K562 (cell line): ENCODE measurements around the gene CCDC159.

Experiments used
- BRCA1 ChIP-seq, 2 experiments: fragments of 450-650 bp in 1 of 2; sonication (generic) in 1 of 2; formaldehyde crosslinking in 1 of 2; IDR thresholded peaks; 2 replicates each; pipeline versions ENCODE4 v1.5.0 to v1.6.1; 2017 to 2020; ENCODE audit warnings: mild to moderate bottlenecking in 1 of 2, missing genetic modification reagents in 1 of 2
- CTBP1 ChIP-seq: fragments of 450-650 bp; IDR thresholded peaks from 2 replicates; pipeline ENCODE4 v1.6.1; 2016; ENCODE audit warnings: borderline replicate concordance
- GABPA ChIP-seq: fragments of 200-800 bp; sonication (Bioruptor generic); conservative IDR thresholded peaks from 2 replicates; pipeline ENCODE4 v1.6.1; 2016; ENCODE audit warnings: low read depth, missing genetic modification characterization, missing compliant biosample characterization
- POLR2G ChIP-seq: fragments of 200-400 bp; formaldehyde crosslinking; IDR thresholded peaks from 2 replicates; pipeline ENCODE4 v1.6.1; 2017; ENCODE audit warnings: low read depth, mild to moderate bottlenecking, antibody characterized with exemption, low read length, moderate library complexity
- TF ChIP-seq, protein P1 (sequence below), 2 experiments: fragments of 450-650 bp in 1 of 2; sonication (generic) in 1 of 2; formaldehyde crosslinking in 1 of 2; IDR thresholded peaks; 2 replicates each; pipeline versions ENCODE4 v1.7.1 to v1.9.0; 2016 to 2022; ENCODE audit warnings: inconsistent platforms in 1 of 2, mild to moderate bottlenecking in 1 of 2, missing genetic modification reagents in 1 of 2
- TF ChIP-seq, protein P2 (sequence below), 3 experiments: IDR thresholded peaks in 2 of 3; conservative IDR thresholded peaks in 1 of 3; 2 replicates each; pipeline ENCODE4 v1.5.1; 2011 to 2012; ENCODE audit warnings: low read length in 3 of 3, mild to moderate bottlenecking in 3 of 3, control low read depth in 2 of 3, improper control_type of control experiment in 1 of 3, inconsistent platforms in 1 of 3, low read depth in 1 of 3, mixed read lengths in 1 of 3, moderate library complexity in 1 of 3; ENCODE audit not compliant: insufficient read depth in 2 of 3

DNA sequence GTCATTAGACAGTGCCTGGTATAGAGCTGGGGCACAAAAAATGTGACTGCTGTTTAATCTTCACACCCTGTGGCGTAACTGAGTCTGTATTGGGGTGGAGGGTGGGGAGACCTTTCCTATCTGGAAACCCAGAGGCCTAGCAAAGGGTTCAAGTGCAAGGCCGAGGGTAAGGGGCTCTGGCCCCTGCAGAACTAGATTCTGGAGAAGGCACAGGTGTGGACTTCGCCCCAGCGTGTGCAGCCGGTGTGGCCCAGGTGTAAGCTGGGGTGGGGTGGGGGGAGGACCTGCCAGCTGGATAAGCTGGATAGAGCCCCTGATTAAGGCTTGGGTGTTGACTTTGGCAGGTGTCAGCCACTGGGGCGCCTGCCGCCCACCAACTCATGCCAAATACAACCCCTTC, 8.2 kb upstream of the CCDC159 start:
- TF ChIP-seq, protein P1, sequence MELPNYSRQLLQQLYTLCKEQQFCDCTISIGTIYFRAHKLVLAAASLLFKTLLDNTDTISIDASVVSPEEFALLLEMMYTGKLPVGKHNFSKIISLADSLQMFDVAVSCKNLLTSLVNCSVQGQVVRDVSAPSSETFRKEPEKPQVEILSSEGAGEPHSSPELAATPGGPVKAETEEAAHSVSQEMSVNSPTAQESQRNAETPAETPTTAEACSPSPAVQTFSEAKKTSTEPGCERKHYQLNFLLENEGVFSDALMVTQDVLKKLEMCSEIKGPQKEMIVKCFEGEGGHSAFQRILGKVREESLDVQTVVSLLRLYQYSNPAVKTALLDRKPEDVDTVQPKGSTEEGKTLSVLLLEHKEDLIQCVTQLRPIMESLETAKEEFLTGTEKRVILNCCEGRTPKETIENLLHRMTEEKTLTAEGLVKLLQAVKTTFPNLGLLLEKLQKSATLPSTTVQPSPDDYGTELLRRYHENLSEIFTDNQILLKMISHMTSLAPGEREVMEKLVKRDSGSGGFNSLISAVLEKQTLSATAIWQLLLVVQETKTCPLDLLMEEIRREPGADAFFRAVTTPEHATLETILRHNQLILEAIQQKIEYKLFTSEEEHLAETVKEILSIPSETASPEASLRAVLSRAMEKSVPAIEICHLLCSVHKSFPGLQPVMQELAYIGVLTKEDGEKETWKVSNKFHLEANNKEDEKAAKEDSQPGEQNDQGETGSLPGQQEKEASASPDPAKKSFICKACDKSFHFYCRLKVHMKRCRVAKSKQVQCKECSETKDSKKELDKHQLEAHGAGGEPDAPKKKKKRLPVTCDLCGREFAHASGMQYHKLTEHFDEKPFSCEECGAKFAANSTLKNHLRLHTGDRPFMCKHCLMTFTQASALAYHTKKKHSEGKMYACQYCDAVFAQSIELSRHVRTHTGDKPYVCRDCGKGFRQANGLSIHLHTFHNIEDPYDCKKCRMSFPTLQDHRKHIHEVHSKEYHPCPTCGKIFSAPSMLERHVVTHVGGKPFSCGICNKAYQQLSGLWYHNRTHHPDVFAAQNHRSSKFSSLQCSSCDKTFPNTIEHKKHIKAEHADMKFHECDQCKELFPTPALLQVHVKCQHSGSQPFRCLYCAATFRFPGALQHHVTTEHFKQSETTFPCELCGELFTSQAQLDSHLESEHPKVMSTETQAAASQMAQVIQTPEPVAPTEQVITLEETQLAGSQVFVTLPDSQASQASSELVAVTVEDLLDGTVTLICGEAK (IDR thresholded peaks at IDR 0.05): no peak
- TF ChIP-seq, protein P1 (CRISPR knock-in tag; IDR thresholded peaks at IDR 0.05): no peak
- TF ChIP-seq POLR2G: no peak
- TF ChIP-seq, protein P2, sequence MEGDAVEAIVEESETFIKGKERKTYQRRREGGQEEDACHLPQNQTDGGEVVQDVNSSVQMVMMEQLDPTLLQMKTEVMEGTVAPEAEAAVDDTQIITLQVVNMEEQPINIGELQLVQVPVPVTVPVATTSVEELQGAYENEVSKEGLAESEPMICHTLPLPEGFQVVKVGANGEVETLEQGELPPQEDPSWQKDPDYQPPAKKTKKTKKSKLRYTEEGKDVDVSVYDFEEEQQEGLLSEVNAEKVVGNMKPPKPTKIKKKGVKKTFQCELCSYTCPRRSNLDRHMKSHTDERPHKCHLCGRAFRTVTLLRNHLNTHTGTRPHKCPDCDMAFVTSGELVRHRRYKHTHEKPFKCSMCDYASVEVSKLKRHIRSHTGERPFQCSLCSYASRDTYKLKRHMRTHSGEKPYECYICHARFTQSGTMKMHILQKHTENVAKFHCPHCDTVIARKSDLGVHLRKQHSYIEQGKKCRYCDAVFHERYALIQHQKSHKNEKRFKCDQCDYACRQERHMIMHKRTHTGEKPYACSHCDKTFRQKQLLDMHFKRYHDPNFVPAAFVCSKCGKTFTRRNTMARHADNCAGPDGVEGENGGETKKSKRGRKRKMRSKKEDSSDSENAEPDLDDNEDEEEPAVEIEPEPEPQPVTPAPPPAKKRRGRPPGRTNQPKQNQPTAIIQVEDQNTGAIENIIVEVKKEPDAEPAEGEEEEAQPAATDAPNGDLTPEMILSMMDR (IDR thresholded peaks at IDR 0.05 in 2 of 3, conservative IDR thresholded peaks at IDR 0.05 in 1 of 3; ENCODE audit: insufficient read depth in 2 of 3, low read depth in 1 of 3, low read length in 3 of 3): no peak
- no peak for TF ChIP-seq CTBP1
- TF ChIP-seq GABPA (tag): no peak
- no peak for TF ChIP-seq BRCA1 (IDR thresholded peaks at IDR 0.05)
- TF ChIP-seq BRCA1 (CRISPR knock-in tag; IDR thresholded peaks at IDR 0.05): no peak
